K562 (cell line): ENCODE results near the gene ARHGAP4. TPM values are rescaled to one million over a fixed set of nuclear protein-coding genes. Genes with fewer than 3 reads are reported as not detected.

ENCODE experiments used
- CREBBP ChIP-seq: IDR thresholded peaks from one replicate; pipeline ENCODE4 v1.6.1; 2012; ENCODE audit warnings: low read depth, mild to moderate bottlenecking, control low read depth, inconsistent platforms, low read length
- ILF3 ChIP-seq: fragments of 450-650 bp; IDR thresholded peaks from 2 replicates; pipeline ENCODE4 v1.6.1; 2018; ENCODE audit warnings: antibody characterized with exemption, mild to moderate bottlenecking, moderate library complexity, borderline replicate concordance
- NFIX ChIP-seq: fragments of 250-450 bp; sonication (Bioruptor Pico); IDR thresholded peaks from 2 replicates; pipeline ENCODE4 v1.4.0; 2020; ENCODE audit warnings: low read depth, mild to moderate bottlenecking, moderate library complexity
- NR4A1 ChIP-seq, 2 experiments: fragments of 250-450 bp in 1 of 2; fragments of 450-650 bp in 1 of 2; sonication (Bioruptor Pico) in 1 of 2; IDR thresholded peaks; 2 replicates each; pipeline versions ENCODE4 v1.4.0 to v1.6.1; 2016 to 2020; ENCODE audit warnings: mild to moderate bottlenecking in 2 of 2, missing compliant biosample characterization in 1 of 2, missing genetic modification characterization in 1 of 2, moderate library complexity in 1 of 2
- NUFIP1 ChIP-seq: fragments of 450-650 bp; IDR thresholded peaks from 2 replicates; pipeline ENCODE4 v1.6.1; 2018; ENCODE audit not compliant: partially characterized antibody
- POLR2G ChIP-seq: fragments of 200-400 bp; formaldehyde crosslinking; IDR thresholded peaks from 2 replicates; pipeline ENCODE4 v1.6.1; 2017; ENCODE audit warnings: low read depth, mild to moderate bottlenecking, antibody characterized with exemption, low read length, moderate library complexity
- PRPF4 ChIP-seq: fragments of 200-400 bp; formaldehyde crosslinking; IDR thresholded peaks from one replicate; pipeline ENCODE4 v1.6.1; 2017; ENCODE audit warnings: low read length, low read depth, mild to moderate bottlenecking; ENCODE audit not compliant: insufficient read depth, poor library complexity, severe bottlenecking
- polyA plus RNA-seq, 8 experiments: library from polyadenylated mRNA; depleted of rRNA in 4 of 8; stranded (reverse) in 5 of 8; unstranded in 3 of 8; fragments of >200 nt; fragmentation: Nextera tagmentation in 2 of 8; fragmentation: Illumina TruSeq in 1 of 8; extraction: Ambion mirVana in 2 of 8; extraction: Trizol in 1 of 8; gene quantifications; 2 replicates each; pipeline versions ENCODE4 v1.2.1 to v1.2.3, GENCODE V29; 2011 to 2014; ENCODE audit warnings: inconsistent platforms in 1 of 8, missing spikeins in 1 of 8
- total RNA-seq, 7 experiments: library from RNA; depleted of rRNA in 6 of 7; stranded (reverse); fragments of >200 nt in 6 of 7; fragmentation: Illumina TruSeq in 2 of 7; extraction: Trizol in 2 of 7; gene quantifications; 2 replicates each; pipeline versions ENCODE4 v1.2.1 to v1.2.3, GENCODE V29; 2011 to 2021; ENCODE audit warnings: low replicate concordance in 1 of 7
- TF ChIP-seq, protein P1 (sequence below): fragments of 200-600 bp; sonication (generic); IDR thresholded peaks from one replicate; pipeline ENCODE4 v1.6.1; 2012; ENCODE audit warnings: mild to moderate bottlenecking, low read depth, low read length, inconsistent platforms
- TF ChIP-seq, protein P2 (sequence below): fragments of 250-450 bp; sonication (Bioruptor Pico); IDR thresholded peaks from 2 replicates; pipeline ENCODE4 v1.4.0; 2020; ENCODE audit warnings: borderline replicate concordance
- TF ChIP-seq, protein P3 (sequence below): fragments of 450-650 bp; IDR thresholded peaks from 2 replicates; pipeline ENCODE4 v1.7.1; 2018; ENCODE audit warnings: mild to moderate bottlenecking, low read depth; ENCODE audit not compliant: partially characterized antibody

ARHGAP4 gene
- total and polyA plus RNA-seq, 9 of the 15 experiments (the other 6 are each of a cell fraction or from before 2014, with no cell fraction given), result 0.30 to 81.8 (median 13.5) TPM

DNA sequence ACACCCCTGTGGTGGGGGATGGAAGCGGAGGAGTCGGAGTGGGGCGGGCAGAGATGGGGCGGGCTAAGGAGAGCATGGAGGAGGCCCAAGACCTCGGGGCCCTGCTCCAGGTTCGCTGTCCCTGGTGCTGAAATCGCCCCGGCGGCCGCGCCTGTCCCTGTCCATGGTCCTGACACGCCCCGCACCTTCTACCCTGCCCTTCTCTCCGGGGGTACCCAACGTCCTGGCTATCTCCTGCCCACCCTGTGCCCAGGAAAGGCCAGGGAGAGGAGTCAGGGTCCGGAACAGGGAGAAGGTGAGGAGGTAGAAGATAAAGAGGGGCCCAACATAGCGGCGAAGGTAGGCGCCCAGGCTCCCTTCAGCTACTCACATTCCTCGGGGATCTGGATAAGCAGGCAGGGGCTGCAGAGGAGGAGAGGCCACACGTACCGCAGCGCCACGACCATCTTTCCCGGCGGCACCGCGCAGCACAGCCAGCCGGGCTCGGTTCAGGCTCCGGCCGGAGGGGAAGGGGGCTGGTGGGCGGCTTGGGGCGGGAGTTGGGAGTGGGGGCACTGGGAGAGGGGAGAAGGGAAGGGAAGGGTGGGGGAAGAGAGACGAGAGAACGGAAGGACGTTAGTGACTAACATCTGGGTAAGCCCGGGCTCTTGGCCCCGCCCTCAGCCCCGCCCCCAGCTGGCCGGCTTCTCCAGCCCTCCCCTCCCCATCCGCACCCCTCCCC lies 50.5 kb downstream of the ARHGAP4 start (continued):
- TF ChIP-seq, protein P1, sequence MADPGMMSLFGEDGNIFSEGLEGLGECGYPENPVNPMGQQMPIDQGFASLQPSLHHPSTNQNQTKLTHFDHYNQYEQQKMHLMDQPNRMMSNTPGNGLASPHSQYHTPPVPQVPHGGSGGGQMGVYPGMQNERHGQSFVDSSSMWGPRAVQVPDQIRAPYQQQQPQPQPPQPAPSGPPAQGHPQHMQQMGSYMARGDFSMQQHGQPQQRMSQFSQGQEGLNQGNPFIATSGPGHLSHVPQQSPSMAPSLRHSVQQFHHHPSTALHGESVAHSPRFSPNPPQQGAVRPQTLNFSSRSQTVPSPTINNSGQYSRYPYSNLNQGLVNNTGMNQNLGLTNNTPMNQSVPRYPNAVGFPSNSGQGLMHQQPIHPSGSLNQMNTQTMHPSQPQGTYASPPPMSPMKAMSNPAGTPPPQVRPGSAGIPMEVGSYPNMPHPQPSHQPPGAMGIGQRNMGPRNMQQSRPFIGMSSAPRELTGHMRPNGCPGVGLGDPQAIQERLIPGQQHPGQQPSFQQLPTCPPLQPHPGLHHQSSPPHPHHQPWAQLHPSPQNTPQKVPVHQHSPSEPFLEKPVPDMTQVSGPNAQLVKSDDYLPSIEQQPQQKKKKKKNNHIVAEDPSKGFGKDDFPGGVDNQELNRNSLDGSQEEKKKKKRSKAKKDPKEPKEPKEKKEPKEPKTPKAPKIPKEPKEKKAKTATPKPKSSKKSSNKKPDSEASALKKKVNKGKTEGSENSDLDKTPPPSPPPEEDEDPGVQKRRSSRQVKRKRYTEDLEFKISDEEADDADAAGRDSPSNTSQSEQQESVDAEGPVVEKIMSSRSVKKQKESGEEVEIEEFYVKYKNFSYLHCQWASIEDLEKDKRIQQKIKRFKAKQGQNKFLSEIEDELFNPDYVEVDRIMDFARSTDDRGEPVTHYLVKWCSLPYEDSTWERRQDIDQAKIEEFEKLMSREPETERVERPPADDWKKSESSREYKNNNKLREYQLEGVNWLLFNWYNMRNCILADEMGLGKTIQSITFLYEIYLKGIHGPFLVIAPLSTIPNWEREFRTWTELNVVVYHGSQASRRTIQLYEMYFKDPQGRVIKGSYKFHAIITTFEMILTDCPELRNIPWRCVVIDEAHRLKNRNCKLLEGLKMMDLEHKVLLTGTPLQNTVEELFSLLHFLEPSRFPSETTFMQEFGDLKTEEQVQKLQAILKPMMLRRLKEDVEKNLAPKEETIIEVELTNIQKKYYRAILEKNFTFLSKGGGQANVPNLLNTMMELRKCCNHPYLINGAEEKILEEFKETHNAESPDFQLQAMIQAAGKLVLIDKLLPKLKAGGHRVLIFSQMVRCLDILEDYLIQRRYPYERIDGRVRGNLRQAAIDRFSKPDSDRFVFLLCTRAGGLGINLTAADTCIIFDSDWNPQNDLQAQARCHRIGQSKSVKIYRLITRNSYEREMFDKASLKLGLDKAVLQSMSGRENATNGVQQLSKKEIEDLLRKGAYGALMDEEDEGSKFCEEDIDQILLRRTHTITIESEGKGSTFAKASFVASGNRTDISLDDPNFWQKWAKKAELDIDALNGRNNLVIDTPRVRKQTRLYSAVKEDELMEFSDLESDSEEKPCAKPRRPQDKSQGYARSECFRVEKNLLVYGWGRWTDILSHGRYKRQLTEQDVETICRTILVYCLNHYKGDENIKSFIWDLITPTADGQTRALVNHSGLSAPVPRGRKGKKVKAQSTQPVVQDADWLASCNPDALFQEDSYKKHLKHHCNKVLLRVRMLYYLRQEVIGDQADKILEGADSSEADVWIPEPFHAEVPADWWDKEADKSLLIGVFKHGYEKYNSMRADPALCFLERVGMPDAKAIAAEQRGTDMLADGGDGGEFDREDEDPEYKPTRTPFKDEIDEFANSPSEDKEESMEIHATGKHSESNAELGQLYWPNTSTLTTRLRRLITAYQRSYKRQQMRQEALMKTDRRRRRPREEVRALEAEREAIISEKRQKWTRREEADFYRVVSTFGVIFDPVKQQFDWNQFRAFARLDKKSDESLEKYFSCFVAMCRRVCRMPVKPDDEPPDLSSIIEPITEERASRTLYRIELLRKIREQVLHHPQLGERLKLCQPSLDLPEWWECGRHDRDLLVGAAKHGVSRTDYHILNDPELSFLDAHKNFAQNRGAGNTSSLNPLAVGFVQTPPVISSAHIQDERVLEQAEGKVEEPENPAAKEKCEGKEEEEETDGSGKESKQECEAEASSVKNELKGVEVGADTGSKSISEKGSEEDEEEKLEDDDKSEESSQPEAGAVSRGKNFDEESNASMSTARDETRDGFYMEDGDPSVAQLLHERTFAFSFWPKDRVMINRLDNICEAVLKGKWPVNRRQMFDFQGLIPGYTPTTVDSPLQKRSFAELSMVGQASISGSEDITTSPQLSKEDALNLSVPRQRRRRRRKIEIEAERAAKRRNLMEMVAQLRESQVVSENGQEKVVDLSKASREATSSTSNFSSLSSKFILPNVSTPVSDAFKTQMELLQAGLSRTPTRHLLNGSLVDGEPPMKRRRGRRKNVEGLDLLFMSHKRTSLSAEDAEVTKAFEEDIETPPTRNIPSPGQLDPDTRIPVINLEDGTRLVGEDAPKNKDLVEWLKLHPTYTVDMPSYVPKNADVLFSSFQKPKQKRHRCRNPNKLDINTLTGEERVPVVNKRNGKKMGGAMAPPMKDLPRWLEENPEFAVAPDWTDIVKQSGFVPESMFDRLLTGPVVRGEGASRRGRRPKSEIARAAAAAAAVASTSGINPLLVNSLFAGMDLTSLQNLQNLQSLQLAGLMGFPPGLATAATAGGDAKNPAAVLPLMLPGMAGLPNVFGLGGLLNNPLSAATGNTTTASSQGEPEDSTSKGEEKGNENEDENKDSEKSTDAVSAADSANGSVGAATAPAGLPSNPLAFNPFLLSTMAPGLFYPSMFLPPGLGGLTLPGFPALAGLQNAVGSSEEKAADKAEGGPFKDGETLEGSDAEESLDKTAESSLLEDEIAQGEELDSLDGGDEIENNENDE, result no peak
- TF ChIP-seq, protein P2, sequence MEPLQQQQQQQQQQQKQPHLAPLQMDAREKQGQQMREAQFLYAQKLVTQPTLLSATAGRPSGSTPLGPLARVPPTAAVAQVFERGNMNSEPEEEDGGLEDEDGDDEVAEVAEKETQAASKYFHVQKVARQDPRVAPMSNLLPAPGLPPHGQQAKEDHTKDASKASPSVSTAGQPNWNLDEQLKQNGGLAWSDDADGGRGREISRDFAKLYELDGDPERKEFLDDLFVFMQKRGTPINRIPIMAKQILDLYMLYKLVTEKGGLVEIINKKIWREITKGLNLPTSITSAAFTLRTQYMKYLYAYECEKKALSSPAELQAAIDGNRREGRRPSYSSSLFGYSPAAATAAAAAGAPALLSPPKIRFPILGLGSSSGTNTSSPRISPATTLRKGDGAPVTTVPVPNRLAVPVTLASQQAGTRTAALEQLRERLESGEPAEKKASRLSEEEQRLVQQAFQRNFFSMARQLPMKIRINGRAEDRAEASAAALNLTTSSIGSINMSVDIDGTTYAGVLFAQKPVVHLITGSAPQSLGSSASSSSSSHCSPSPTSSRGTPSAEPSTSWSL (CRISPR knock-in tag), result no peak
- TF ChIP-seq PRPF4 (no peak), CREBBP (no peak), POLR2G (no peak), NUFIP1 (no peak), NFIX (CRISPR knock-in tag) (no peak), NR4A1 (CRISPR knock-in tag; IDR thresholded peaks at IDR 0.05) (no peak), NR4A1 (tag; IDR thresholded peaks at IDR 0.05) (no peak), ILF3 (no peak)
- TF ChIP-seq, protein P3, sequence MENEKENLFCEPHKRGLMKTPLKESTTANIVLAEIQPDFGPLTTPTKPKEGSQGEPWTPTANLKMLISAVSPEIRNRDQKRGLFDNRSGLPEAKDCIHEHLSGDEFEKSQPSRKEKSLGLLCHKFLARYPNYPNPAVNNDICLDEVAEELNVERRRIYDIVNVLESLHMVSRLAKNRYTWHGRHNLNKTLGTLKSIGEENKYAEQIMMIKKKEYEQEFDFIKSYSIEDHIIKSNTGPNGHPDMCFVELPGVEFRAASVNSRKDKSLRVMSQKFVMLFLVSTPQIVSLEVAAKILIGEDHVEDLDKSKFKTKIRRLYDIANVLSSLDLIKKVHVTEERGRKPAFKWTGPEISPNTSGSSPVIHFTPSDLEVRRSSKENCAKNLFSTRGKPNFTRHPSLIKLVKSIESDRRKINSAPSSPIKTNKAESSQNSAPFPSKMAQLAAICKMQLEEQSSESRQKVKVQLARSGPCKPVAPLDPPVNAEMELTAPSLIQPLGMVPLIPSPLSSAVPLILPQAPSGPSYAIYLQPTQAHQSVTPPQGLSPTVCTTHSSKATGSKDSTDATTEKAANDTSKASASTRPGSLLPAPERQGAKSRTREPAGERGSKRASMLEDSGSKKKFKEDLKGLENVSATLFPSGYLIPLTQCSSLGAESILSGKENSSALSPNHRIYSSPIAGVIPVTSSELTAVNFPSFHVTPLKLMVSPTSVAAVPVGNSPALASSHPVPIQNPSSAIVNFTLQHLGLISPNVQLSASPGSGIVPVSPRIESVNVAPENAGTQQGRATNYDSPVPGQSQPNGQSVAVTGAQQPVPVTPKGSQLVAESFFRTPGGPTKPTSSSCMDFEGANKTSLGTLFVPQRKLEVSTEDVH, result no peak
